Small intestine (tissue), 7 donors: ENCODE data around the gene TMEM131. TPM values are rescaled to one million over a fixed set of nuclear protein-coding genes. Genes with fewer than 3 reads are reported as not detected.
A peak's percentile ranks its signal among the peaks of the same experiment; 100 is the strongest.

Source experiments
- DNase-seq, 2 donors: peaks; one replicate each; pipeline versions ENCODE4 v3.0.0 to v3.0.0-alpha.2; 2013
- FAIRE-seq: peaks from 2 replicates; lab custom pipeline; 2012; peaks lifted over from hg19 to GRCh38; lab: Jason Lieb, UNC
- H3K27ac ChIP-seq, 3 donors: one replicate each; pipeline ENCODE4 v1.5.1; 2013; ENCODE audit warnings: low read length in 2 of 3, mild to moderate bottlenecking in 2 of 3, control low read depth in 1 of 3, inconsistent platforms in 1 of 3, low read depth in 1 of 3, moderate library complexity in 1 of 3
- H3K27me3 ChIP-seq, 3 donors: one replicate each; pipeline ENCODE4 v1.6.1; 2013; ENCODE audit warnings: low read length in 3 of 3, inconsistent platforms in 1 of 3; ENCODE audit not compliant: control insufficient read depth in 3 of 3, insufficient read depth in 3 of 3
- H3K36me3 ChIP-seq, 3 donors: one replicate each; pipeline ENCODE4 v1.6.1; 2013; ENCODE audit warnings: low read length in 3 of 3, inconsistent platforms in 1 of 3, low read depth in 1 of 3, mild to moderate bottlenecking in 1 of 3, moderate library complexity in 1 of 3; ENCODE audit not compliant: control insufficient read depth in 3 of 3, insufficient read depth in 2 of 3
- H3K4me1 ChIP-seq, 3 donors: one replicate each; pipeline ENCODE4 v1.6.1; 2013; ENCODE audit warnings: low read length in 2 of 3, inconsistent platforms in 1 of 3, low read depth in 1 of 3, mild to moderate bottlenecking in 1 of 3, moderate library complexity in 1 of 3; ENCODE audit not compliant: control insufficient read depth in 3 of 3, insufficient read depth in 2 of 3
- H3K4me3 ChIP-seq, 3 donors: one replicate each; pipeline ENCODE4 v1.5.1; 2013; ENCODE audit warnings: low read length in 3 of 3, control low read depth in 1 of 3, inconsistent platforms in 1 of 3, low read depth in 1 of 3, mild to moderate bottlenecking in 1 of 3, moderate library complexity in 1 of 3
- H3K9me3 ChIP-seq, 2 donors: one replicate each; pipeline ENCODE4 v1.6.1; 2013; ENCODE audit warnings: low read depth in 1 of 2, low read length in 1 of 2; ENCODE audit not compliant: control insufficient read depth in 2 of 2, insufficient read depth in 1 of 2
- WGBS, 3 donors: extraction: QIAGEN DNeasy Blood & Tissue Kit; methylation state at CpG; one replicate each; pipeline ENCODE4 v1.1.7; 2013; 5-methylcytosine and 5-hydroxymethylcytosine counted together
- polyA plus RNA-seq, 4 donors: library from polyadenylated mRNA; stranded (reverse) in 3 of 4; unstranded in 1 of 4; fragments of 200-250 nt in 3 of 4; fragments of 120-200 nt in 1 of 4; gene quantifications; one replicate each; pipeline versions ENCODE4 v1.2.1 to v1.2.3, GENCODE V29; 2013
- donor health status: healthy with polysubstance abuse.
- donor health status: control.
- donor health status: control.
- donor health status: Bipolar disorder and iron deficiency.
- donor health status: healthy.

TMEM131 gene
- polyA plus RNA-seq, 4 donors: 6.5 to 47.7 (median 13.8) TPM

GRCh38 chr2:97914691-97915213 is 81.0 kb downstream of the TMEM131 start:
- Histone ChIP-seq H3K27ac (no peak overlapping the region), H3K4me1 (peaks cover 0 to 9% (median 3%) of the 10 kb centered on the region in 3 donors), H3K36me3 (no peaks in the 10 kb centered on the region), H3K4me3 (no peak overlapping the region), H3K9me3 (no peaks in the 10 kb centered on the region), H3K27me3 (no peaks in the 10 kb centered on the region)
- DNase-seq: no peak
- 72 to 92% (median 86%) methylated on average over 5 of the region's 5 CpGs for WGBS, 3 donors
- no peak for FAIRE-seq

DNA sequence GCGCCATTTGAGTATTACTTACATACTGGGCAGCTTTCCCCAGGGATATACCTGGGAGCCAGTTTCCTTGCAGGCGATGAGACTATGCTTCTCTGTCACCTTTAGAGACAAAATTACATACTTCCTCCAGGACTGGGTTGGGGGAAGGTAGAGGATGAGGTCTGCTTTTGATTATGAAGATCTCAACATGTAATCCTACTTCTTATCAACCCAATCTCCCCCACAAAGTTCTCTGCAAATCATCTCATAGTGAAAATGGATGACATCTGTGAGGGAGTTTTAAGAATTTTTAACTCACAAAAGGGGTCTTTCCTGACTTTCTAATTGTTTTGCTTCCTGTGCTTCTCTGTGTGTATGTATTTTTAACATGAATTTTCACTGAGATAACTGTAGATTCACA is 81.9 kb downstream of the TMEM131 start:
- WGBS, 3 donors: 92 to 95% (median 93%) methylated on average over 2 of the region's 2 CpGs
- H3K27me3 ChIP-seq: no peaks in the 10 kb centered on the region
- H3K4me3 ChIP-seq: no peak overlapping the region
- DNase-seq (no peak), FAIRE-seq (no peak)
- no peak overlapping the region for H3K27ac ChIP-seq
- H3K36me3 ChIP-seq: peaks cover 0 to under 1% (median 0%) of the 10 kb centered on the region in 3 donors
- H3K9me3 ChIP-seq: no peaks in the 10 kb centered on the region
- H3K4me1 ChIP-seq: peaks cover 0 to 9% (median 3%) of the 10 kb centered on the region in 3 donors

DNA sequence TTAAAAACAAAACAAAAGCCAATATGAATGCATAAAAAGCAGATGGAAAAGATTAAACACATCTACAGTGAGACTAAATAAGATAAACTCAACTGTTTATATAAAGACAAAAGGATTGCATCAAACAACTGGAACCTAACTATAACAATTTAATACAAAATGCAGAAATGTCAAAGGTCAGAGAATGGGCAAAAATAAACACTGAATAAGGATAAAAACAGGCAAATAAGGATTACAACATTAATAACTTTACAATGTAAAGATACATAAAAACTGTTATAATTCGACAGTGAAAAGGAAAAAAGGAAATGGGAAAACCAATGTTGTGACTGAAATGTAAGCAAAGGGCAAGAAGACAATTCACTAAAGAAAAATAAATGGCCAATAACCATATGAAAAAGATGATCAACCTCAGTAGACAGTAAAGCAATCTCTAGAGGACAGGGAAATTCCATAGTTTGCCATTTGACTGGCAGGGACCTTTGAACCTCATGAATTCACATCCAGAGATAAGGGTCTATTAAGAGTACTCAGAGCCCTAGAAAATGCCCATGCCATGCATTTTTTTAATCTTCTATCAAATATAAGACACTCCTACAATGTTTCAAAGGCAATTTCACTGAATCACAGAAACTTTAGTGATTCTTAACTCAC is 83.7 kb downstream of the TMEM131 start:
- WGBS, 3 donors: 49 to 60% (median 54%) methylated on average over 1 of the region's 1 CpG
- H3K27ac ChIP-seq: no peak overlapping the region
- FAIRE-seq: no peak

GRCh38 chr2:97911206-97911921 is 84.4 kb downstream of the TMEM131 start:
- FAIRE-seq: no peak
- peaks cover 0 to 5% (median 0%) of the 10 kb centered on the region in 3 donors for H3K36me3 ChIP-seq
- H3K27ac ChIP-seq: no peak overlapping the region
- no peak overlapping the region for H3K4me3 ChIP-seq
- H3K4me1 ChIP-seq: peaks cover 0 to 9% (median 5%) of the 10 kb centered on the region in 3 donors
- no peaks in the 10 kb centered on the region for H3K27me3 ChIP-seq
- H3K9me3 ChIP-seq: no peaks in the 10 kb centered on the region
- WGBS, 3 donors: 63 to 75% (median 63%) methylated on average over 4 of the region's 4 CpGs
- no peak for DNase-seq

More for the DNA sequence above, 83.7 kb downstream of the TMEM131 start:
- DNase-seq: peak; percentile 49 to 75
- Histone ChIP-seq H3K36me3 (peaks cover 0 to 5% (median 0%) of the 10 kb centered on the region in 3 donors), H3K9me3 (no peaks in the 10 kb centered on the region), H3K4me1 (peaks cover 0 to 9% (median 3%) of the 10 kb centered on the region in 3 donors), H3K4me3 (no peak overlapping the region), H3K27me3 (no peaks in the 10 kb centered on the region)

- Histone ChIP-seq H3K36me3 (peaks cover 0 to 5% (median 0%) of the 10 kb centered on the region in 3 donors), H3K27me3 (no peaks in the 10 kb centered on the region), H3K27ac (no peak overlapping the region), H3K4me1 (peaks cover 0 to 9% (median 5%) of the 10 kb centered on the region in 3 donors), H3K9me3 (no peaks in the 10 kb centered on the region), H3K4me3 (no peak overlapping the region)
- WGBS, 3 donors: 87 to 96% (median 91%) methylated on average over 9 of the region's 9 CpGs
- DNase-seq (no peak), FAIRE-seq (no peak)
Measured at GRCh38 chr2:97910403-97911205, 85.1 kb downstream of the TMEM131 start.

DNA sequence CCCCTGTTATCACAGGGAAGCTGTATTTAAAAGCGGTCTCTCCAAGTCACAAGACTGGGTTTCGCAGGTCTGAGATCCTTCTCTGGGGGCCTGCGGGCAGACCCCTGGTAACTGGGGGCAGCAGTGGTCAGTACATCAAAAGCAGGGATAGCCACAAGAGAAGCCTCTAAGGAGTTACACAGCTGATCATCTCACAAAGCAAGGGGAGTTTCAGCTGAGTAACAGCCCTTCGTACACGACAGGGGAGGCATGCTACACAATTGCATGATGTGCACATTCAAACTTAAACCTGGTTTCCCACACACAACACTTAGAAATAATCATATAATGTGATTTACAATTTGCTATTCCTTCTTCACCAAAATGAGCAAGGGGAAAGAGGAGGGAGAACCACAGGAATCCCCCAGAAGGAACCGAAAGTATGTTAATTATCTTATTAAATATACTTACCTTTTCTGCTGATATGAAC is 87.5 kb downstream of the TMEM131 start:
- H3K36me3 ChIP-seq: peaks cover 0 to 5% (median 0%) of the 10 kb centered on the region in 3 donors
- peaks cover 0 to 9% (median 5%) of the 10 kb centered on the region in 3 donors for H3K4me1 ChIP-seq
- H3K27me3 ChIP-seq: no peaks in the 10 kb centered on the region
- no peak overlapping the region for H3K27ac ChIP-seq
- 91 to 98% (median 91%) methylated on average over 6 of the region's 6 CpGs for WGBS, 3 donors
- FAIRE-seq (no peak), DNase-seq (no peak)
- no peaks in the 10 kb centered on the region for H3K9me3 ChIP-seq
- H3K4me3 ChIP-seq: no peak overlapping the region

GRCh38 chr2:97907369-97908100 is 88.2 kb downstream of the TMEM131 start:
- DNase-seq: no peak
- FAIRE-seq: no peak
- Histone ChIP-seq H3K27me3 (no peaks in the 10 kb centered on the region), H3K4me3 (no peak overlapping the region), H3K36me3 (peaks cover 0 to 7% (median 0%) of the 10 kb centered on the region in 3 donors), H3K27ac (no peak overlapping the region), H3K4me1 (peaks cover 0 to 4% (median 4%) of the 10 kb centered on the region in 3 donors), H3K9me3 (no peaks in the 10 kb centered on the region)
- 90 to 96% (median 95%) methylated on average over 6 of the region's 6 CpGs for WGBS, 3 donors
